ENCODE results near the gene NOX1.

NOX1 gene

GRCh38 chrX:100874325-100874724 lies at the start of gene NOX1:
TSS of gene NOX1 (minus strand) at chrX:100874359. CDS start at chrX:100874139, 220 bp downstream.
- no peak within 1 kb of the TSS for H3K4me3 ChIP-seq (ENCODE audit: low read length)
- no peak for TF ChIP-seq ZNF274 (IDR thresholded peaks at IDR 0.05; ENCODE audit: low read depth, low read length)

GRCh38 chrX:100915562-100915961 lies 41.4 kb upstream of the NOX1 start:
- H3K4me3 ChIP-seq (ENCODE audit: low read length) = no peak overlapping the region
- TF ChIP-seq ZNF274 (IDR thresholded peaks at IDR 0.05; ENCODE audit: low read depth, low read length) = no peak

- H3K4me3 ChIP-seq (ENCODE audit: low read length) = no peak overlapping the region
- TF ChIP-seq ZNF274 (IDR thresholded peaks at IDR 0.05; ENCODE audit: low read depth, low read length) = no peak
Measured at GRCh38 chrX:100913111-100913510, 39.0 kb upstream of the NOX1 start.

GRCh38 chrX:100911731-100912130 lies 37.6 kb upstream of the NOX1 start:
- H3K4me3 ChIP-seq (ENCODE audit: low read length) = no peak overlapping the region
- no peak for TF ChIP-seq ZNF274 (IDR thresholded peaks at IDR 0.05; ENCODE audit: low read depth, low read length)

GRCh38 chrX:100905620-100906019 lies 31.5 kb upstream of the NOX1 start:
- no peak overlapping the region for H3K4me3 ChIP-seq (ENCODE audit: low read length)
- TF ChIP-seq ZNF274 (IDR thresholded peaks at IDR 0.05; ENCODE audit: low read depth, low read length) = no peak

- TF ChIP-seq ZNF274 (IDR thresholded peaks at IDR 0.05; ENCODE audit: low read depth, low read length) = no peak
- no peak overlapping the region for H3K4me3 ChIP-seq (ENCODE audit: low read length)
Measured at GRCh38 chrX:100904433-100904832, 30.3 kb upstream of the NOX1 start.

- no peak overlapping the region for H3K4me3 ChIP-seq (ENCODE audit: low read length)
- no peak for TF ChIP-seq ZNF274 (IDR thresholded peaks at IDR 0.05; ENCODE audit: low read depth, low read length)
Measured at GRCh38 chrX:100895365-100896075, 21.4 kb upstream of the NOX1 start.

- TF ChIP-seq ZNF274 (IDR thresholded peaks at IDR 0.05; ENCODE audit: low read depth, low read length) = no peak
- H3K4me3 ChIP-seq (ENCODE audit: low read length) = no peak overlapping the region
Measured at GRCh38 chrX:100883654-100884053, 9.5 kb upstream of the NOX1 start.

GRCh38 chrX:100880368-100880767 lies 6.2 kb upstream of the NOX1 start:
- TF ChIP-seq ZNF274 (IDR thresholded peaks at IDR 0.05; ENCODE audit: low read depth, low read length) = no peak
- no peak overlapping the region for H3K4me3 ChIP-seq (ENCODE audit: low read length)

- H3K4me3 ChIP-seq (ENCODE audit: low read length) = no peak overlapping the region
- TF ChIP-seq ZNF274 (IDR thresholded peaks at IDR 0.05; ENCODE audit: low read depth, low read length) = no peak
Measured at GRCh38 chrX:100871594-100872560, 2.3 kb downstream of the NOX1 start.

GRCh38 chrX:100870527-100870926 lies 3.6 kb downstream of the NOX1 start:
- H3K4me3 ChIP-seq (ENCODE audit: low read length) = no peak overlapping the region
- no peak for TF ChIP-seq ZNF274 (IDR thresholded peaks at IDR 0.05; ENCODE audit: low read depth, low read length)

- H3K4me3 ChIP-seq (ENCODE audit: low read length) = no peak overlapping the region
- TF ChIP-seq ZNF274 (IDR thresholded peaks at IDR 0.05; ENCODE audit: low read depth, low read length) = no peak
Measured at GRCh38 chrX:100868273-100868672, 5.9 kb downstream of the NOX1 start.

- H3K4me3 ChIP-seq (ENCODE audit: low read length) = no peak overlapping the region
- no peak for TF ChIP-seq ZNF274 (IDR thresholded peaks at IDR 0.05; ENCODE audit: low read depth, low read length)
Measured at GRCh38 chrX:100864657-100865391, 9.3 kb downstream of the NOX1 start.

- TF ChIP-seq ZNF274 (IDR thresholded peaks at IDR 0.05; ENCODE audit: low read depth, low read length) = no peak
- H3K4me3 ChIP-seq (ENCODE audit: low read length) = no peak overlapping the region
Measured at GRCh38 chrX:100863326-100863864, 10.8 kb downstream of the NOX1 start.
